Panc1 (cell line): ENCODE results near the gene PARP4. TPM values are rescaled to one million over a fixed set of nuclear protein-coding genes. Genes with fewer than 3 reads are reported as not detected.
"Not testable (repeated sequence)": the region's sequence is repeated elsewhere in the genome, so short reads cannot be mapped to it uniquely, and the experiment has no call there.

Experiments used
- ATAC-seq: fragments of 200-7000 bp; cut with Tn5 transposase; 2 replicates; pipeline ENCODE4 v1.9.1; 2020; ENCODE audit warnings: mild to moderate bottlenecking, moderate library complexity
- BruUV-seq: library from RNA; stranded (reverse); fragments of 400-500 nt; replicated peaks from 2 replicates; lab custom pipeline; 2021; lab: Mats Ljungman, UMichigan
- CTCF ChIA-PET: fragments of 300-600 bp; sonication (Branson Sonifier 250); formaldehyde crosslinking; loops from one replicate; lab custom pipeline; 2022; ENCODE audit warnings: antibody characterized with exemption; lab: Charles Lee
- POLR2A ChIA-PET: fragments of 300-600 bp; sonication (Branson Sonifier 250); formaldehyde crosslinking; loops from one replicate; lab custom pipeline; 2022; ENCODE audit warnings: antibody characterized with exemption; lab: Charles Lee
- DNase-seq: peaks from one replicate; pipeline ENCODE4 v3.0.0-alpha.2; 2010; ENCODE audit warnings: low read depth, low spot score
- H3K27ac ChIP-seq: 2 replicates; pipeline ENCODE4 v1.5.1; 2011; ENCODE audit warnings: mild to moderate bottlenecking, low read length, inconsistent platforms
- H3K27me3 ChIP-seq: fragments of 200-500 bp; sonication (Bioruptor generic); 2 replicates; pipeline ENCODE4 v1.6.0; 2014; ENCODE audit warnings: low read length, inconsistent platforms; ENCODE audit not compliant: control insufficient read depth, insufficient read depth
- H3K36me3 ChIP-seq: fragments of 200-500 bp; sonication (Bioruptor generic); 2 replicates; pipeline ENCODE4 v1.5.1; 2014; ENCODE audit warnings: inconsistent platforms, mild to moderate bottlenecking, low read length, moderate library complexity; ENCODE audit not compliant: control insufficient read depth, insufficient read depth
- H3K4me1 ChIP-seq: 2 replicates; pipeline ENCODE4 v1.5.1; 2011; ENCODE audit warnings: inconsistent platforms, mild to moderate bottlenecking, low read length, moderate library complexity; ENCODE audit not compliant: control insufficient read depth, insufficient read depth
- H3K4me3 ChIP-seq, 2 experiments: 2 replicates each; pipeline ENCODE4 v1.5.1; 2011 to 2012; ENCODE audit warnings: low read depth in 2 of 2, low read length in 2 of 2, mild to moderate bottlenecking in 2 of 2, inconsistent platforms in 1 of 2, moderate library complexity in 1 of 2
- H3K9me3 ChIP-seq: fragments of 200-500 bp; sonication (Bioruptor generic); 2 replicates; pipeline ENCODE4 v1.5.1; 2014; ENCODE audit warnings: low read depth, mild to moderate bottlenecking, inconsistent platforms, low read length, moderate library complexity; ENCODE audit not compliant: control insufficient read depth, insufficient read depth
- SIN3A ChIP-seq: IDR thresholded peaks from 2 replicates; pipeline ENCODE4 v1.6.1; 2012; ENCODE audit warnings: low read depth, mild to moderate bottlenecking, low read length, moderate library complexity, borderline replicate concordance; ENCODE audit not compliant: insufficient read depth
- TCF7L2 ChIP-seq: IDR thresholded peaks from 2 replicates; pipeline ENCODE4 v1.6.1; 2011; ENCODE audit warnings: mild to moderate bottlenecking, low read depth, low read length, inconsistent platforms
- in situ Hi-C: cut with HindIII; loops from 2 replicates; pipeline ENCODE4 v1.10.0; 2016; ENCODE audit warnings: low sequenced_read_pairs, low pct_unique_long_range_greater_than_20kb
- intact Hi-C: fragments of 100-400 bp; cut with micrococcal nuclease; formaldehyde crosslinking; loops from one replicate; pipeline ENCODE4 v1.10.0; 2022; ENCODE audit not compliant: unreplicated experiment
- total RNA-seq: library from RNA; stranded (reverse); gene quantifications from one replicate; pipeline ENCODE4 v1.2.1, GENCODE V29; 2021; ENCODE audit not compliant: unreplicated experiment
- TF ChIP-seq, protein P1 (sequence below): fragments of 450-650 bp; IDR thresholded peaks from 2 replicates; pipeline ENCODE4 v1.5.1; 2017; ENCODE audit warnings: mild to moderate bottlenecking
- TF ChIP-seq, protein P2 (sequence below), 2 experiments: IDR thresholded peaks; 2 replicates each; pipeline ENCODE4 v1.6.1; 2011 to 2012; ENCODE audit warnings: low read depth in 2 of 2, control low read depth in 1 of 2, low read length in 1 of 2, mild to moderate bottlenecking in 1 of 2, moderate library complexity in 1 of 2; ENCODE audit not compliant: insufficient read depth in 1 of 2

Gene PARP4
- total RNA-seq, 1 experiment from 2014 or later, result 44.0 TPM

DNA sequence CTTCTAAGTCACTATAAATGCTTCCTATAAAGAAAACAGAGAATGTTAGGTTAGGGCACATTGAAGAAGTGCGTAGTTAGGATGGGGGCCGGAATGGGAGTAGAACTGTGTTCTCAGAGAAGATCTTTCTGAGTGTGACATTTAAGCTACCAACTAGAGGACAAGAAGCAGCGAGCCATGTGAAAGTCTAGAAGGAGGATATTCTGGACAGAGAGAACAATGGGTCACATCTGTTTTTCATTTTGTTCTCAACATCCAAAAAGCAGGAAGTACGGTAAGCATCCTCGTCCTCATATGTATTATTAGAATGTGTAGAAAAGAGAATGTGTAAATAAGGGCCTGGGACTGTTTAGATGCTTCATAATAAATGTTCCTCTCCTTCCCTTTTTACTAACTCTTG, 44.5 kb upstream of the PARP4 start:
- DNase-seq (no peak), ATAC-seq (no peak)
- no peak overlapping the region for H3K4me3 ChIP-seq
- CTCF ChIA-PET, result no interaction called here
- POLR2A ChIA-PET, result no interaction called here
- no peaks in the 10 kb centered on the region for H3K4me1 ChIP-seq
- H3K9me3 ChIP-seq, result no peaks in the 10 kb centered on the region
- no TSS peak for BruUV-seq
- intact Hi-C loops, result no loop called here
- H3K36me3 ChIP-seq, result no peaks in the 10 kb centered on the region
- no peak overlapping the region for H3K27ac ChIP-seq
- in situ Hi-C loops, result no loop called here
- TF ChIP-seq, protein P1, sequence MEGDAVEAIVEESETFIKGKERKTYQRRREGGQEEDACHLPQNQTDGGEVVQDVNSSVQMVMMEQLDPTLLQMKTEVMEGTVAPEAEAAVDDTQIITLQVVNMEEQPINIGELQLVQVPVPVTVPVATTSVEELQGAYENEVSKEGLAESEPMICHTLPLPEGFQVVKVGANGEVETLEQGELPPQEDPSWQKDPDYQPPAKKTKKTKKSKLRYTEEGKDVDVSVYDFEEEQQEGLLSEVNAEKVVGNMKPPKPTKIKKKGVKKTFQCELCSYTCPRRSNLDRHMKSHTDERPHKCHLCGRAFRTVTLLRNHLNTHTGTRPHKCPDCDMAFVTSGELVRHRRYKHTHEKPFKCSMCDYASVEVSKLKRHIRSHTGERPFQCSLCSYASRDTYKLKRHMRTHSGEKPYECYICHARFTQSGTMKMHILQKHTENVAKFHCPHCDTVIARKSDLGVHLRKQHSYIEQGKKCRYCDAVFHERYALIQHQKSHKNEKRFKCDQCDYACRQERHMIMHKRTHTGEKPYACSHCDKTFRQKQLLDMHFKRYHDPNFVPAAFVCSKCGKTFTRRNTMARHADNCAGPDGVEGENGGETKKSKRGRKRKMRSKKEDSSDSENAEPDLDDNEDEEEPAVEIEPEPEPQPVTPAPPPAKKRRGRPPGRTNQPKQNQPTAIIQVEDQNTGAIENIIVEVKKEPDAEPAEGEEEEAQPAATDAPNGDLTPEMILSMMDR, result no peak
- TF ChIP-seq SIN3A (no peak), TCF7L2 (no peak)
- TF ChIP-seq, protein P2, sequence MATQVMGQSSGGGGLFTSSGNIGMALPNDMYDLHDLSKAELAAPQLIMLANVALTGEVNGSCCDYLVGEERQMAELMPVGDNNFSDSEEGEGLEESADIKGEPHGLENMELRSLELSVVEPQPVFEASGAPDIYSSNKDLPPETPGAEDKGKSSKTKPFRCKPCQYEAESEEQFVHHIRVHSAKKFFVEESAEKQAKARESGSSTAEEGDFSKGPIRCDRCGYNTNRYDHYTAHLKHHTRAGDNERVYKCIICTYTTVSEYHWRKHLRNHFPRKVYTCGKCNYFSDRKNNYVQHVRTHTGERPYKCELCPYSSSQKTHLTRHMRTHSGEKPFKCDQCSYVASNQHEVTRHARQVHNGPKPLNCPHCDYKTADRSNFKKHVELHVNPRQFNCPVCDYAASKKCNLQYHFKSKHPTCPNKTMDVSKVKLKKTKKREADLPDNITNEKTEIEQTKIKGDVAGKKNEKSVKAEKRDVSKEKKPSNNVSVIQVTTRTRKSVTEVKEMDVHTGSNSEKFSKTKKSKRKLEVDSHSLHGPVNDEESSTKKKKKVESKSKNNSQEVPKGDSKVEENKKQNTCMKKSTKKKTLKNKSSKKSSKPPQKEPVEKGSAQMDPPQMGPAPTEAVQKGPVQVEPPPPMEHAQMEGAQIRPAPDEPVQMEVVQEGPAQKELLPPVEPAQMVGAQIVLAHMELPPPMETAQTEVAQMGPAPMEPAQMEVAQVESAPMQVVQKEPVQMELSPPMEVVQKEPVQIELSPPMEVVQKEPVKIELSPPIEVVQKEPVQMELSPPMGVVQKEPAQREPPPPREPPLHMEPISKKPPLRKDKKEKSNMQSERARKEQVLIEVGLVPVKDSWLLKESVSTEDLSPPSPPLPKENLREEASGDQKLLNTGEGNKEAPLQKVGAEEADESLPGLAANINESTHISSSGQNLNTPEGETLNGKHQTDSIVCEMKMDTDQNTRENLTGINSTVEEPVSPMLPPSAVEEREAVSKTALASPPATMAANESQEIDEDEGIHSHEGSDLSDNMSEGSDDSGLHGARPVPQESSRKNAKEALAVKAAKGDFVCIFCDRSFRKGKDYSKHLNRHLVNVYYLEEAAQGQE (IDR thresholded peaks at IDR 0.05; ENCODE audit: insufficient read depth in 1 of 2, low read depth in 2 of 2, low read length in 1 of 2), result no peak
- no peaks in the 10 kb centered on the region for H3K27me3 ChIP-seq

DNA sequence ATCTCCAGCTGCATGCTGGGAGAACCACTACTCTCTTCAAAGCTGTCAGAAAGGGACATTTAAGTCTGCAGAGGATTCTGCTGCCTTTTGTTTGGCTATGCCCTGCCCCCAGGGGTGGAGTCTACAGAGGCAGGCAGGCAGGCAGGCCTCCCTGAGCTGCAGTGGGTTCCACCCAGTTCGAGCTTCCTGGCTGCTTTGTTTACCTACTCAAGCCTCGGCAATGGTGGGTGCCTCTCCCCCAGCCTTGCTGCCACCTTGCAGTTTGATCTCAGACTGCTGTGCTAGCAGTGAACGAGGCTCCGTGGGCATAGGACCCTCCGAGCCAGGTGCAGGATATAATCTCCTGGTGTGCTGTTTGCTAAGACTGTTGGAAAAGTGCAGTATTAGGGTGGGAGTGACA, 41.3 kb upstream of the PARP4 start:
- DNase-seq, H3K27me3 ChIP-seq, H3K4me1 ChIP-seq, H3K27ac ChIP-seq, intact Hi-C loops, H3K36me3 ChIP-seq, BruUV-seq, in situ Hi-C loops, ATAC-seq, CTCF ChIA-PET, H3K9me3 ChIP-seq, POLR2A ChIA-PET, H3K4me3 ChIP-seq: not testable (repeated sequence)

DNA sequence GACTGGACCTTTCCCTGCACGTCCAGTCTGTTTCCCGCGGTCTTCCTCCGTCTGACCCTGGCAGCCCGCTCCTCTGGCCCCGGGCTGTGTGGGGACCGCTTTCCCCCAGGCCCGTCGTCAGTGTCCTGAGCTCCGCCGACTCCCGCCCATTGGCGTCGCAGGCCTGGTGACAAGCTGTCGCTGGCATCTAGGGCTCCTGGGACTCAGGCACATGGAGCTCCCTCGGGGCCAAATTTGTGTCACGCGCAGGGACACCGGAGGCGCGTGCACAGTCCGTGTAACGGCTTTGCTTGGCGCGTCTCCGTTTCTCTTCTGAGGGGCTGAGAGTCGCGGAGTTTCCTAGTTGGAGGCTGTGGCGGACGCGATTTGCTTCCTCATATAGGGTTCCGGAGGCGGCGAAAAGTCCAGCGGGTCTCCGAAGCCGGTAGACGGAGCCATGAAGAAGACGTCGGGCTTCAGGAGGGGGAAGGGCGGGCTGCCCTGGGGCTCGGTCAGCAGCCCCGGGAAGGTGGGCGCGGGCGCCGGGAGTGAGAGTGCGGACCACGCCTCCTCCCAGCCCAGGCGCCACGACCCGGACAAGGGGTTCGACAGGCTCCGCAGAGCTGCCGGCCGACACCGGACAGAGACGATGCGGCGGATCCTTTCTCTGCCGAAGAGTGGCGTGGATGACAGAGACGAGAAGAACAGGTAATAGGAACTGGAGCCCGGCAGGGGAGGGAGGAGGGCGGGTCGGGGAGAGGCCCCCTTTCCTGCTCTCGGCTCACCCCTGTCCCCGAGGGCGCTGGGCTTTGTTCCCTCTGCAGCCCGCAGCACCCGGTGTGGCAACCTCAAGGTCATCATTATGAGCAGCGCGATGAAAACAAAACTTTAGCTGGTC, 29.1 kb upstream of the PARP4 start:
- POLR2A ChIA-PET, intact Hi-C loops, H3K36me3 ChIP-seq, H3K27me3 ChIP-seq, H3K4me1 ChIP-seq, H3K9me3 ChIP-seq, BruUV-seq, CTCF ChIA-PET, DNase-seq, in situ Hi-C loops, H3K27ac ChIP-seq: not testable (repeated sequence)
- ATAC-seq, result peak; percentile 65
- H3K4me3 ChIP-seq, result peak overlapping the region; percentile 28 to 40
